Testis (tissue), 3 donors: ENCODE measurements around the gene ANKS4B. TPM values are rescaled to one million over a fixed set of nuclear protein-coding genes. Genes with fewer than 3 reads are reported as not detected.
"Not testable (repeated sequence)": the region's sequence is repeated elsewhere in the genome, so short reads cannot be mapped to it uniquely, and the experiment has no call there.

Experiments
- DNase-seq: peaks from one replicate; pipeline ENCODE4 v3.0.0-alpha.2; 2019
- H3K27ac ChIP-seq, 2 donors: fragments of 200-600 bp; sonication (generic); one replicate each; pipeline ENCODE4 v1.5.1; 2019
- H3K27me3 ChIP-seq: fragments of 200-600 bp; sonication (generic); one replicate; pipeline ENCODE4 v1.5.1; 2019
- H3K36me3 ChIP-seq: fragments of 200-600 bp; sonication (generic); one replicate; pipeline ENCODE4 v1.5.1; 2017; ENCODE audit warnings: low read depth; ENCODE audit errors: missing control alignments
- H3K4me1 ChIP-seq: fragments of 200-600 bp; sonication (generic); one replicate; pipeline ENCODE4 v1.5.1; 2019
- H3K4me3 ChIP-seq, 2 donors: fragments of 200-600 bp; sonication (generic); one replicate each; pipeline ENCODE4 v1.5.1; 2017 to 2019
- H3K9me3 ChIP-seq: fragments of 200-600 bp; sonication (generic); one replicate; pipeline ENCODE4 v1.5.1; 2017
- CTCF ChIP-seq, 3 experiments: fragments of 450-650 bp in 2 of 3; fragments of 200-600 bp in 1 of 3; sonication (generic) in 1 of 3; IDR thresholded peaks; one replicate each; pipeline ENCODE4 v1.5.1; 2016 to 2019; ENCODE audit warnings: antibody characterized with exemption in 3 of 3, mild to moderate bottlenecking in 2 of 3, moderate library complexity in 1 of 3
- POLR2A ChIP-seq: fragments of 450-650 bp; IDR thresholded peaks from one replicate; pipeline ENCODE4 v1.6.1; 2017; ENCODE audit warnings: antibody characterized with exemption, mild to moderate bottlenecking, moderate library complexity
- WGBS, 2 donors: methylation state at CpG; one replicate each; pipeline ENCODE4 v1.1.5; 2018; 5-methylcytosine and 5-hydroxymethylcytosine counted together
- intact Hi-C: fragments of 100-400 bp; cut with DNase I; formaldehyde crosslinking; loops from one replicate; pipeline ENCODE4 v1.15.1; 2023; ENCODE audit warnings: low total_unique reads
- polyA plus RNA-seq: library from polyadenylated mRNA; stranded (reverse); fragments of 350-450 nt; fragmentation: Illumina TruSeq; extraction: RNeasy Lipid Tissue Mini Kit (QIAGEN cat#74804); gene quantifications from one replicate; pipeline ENCODE4 v1.2.3, GENCODE V29; 2014; ENCODE audit warnings: low read depth, low replicate concordance; ENCODE audit not compliant: insufficient read depth
- total RNA-seq, 2 donors: library from RNA; depleted of rRNA; stranded (reverse); fragments of >200 nt; gene quantifications; one replicate each; pipeline ENCODE4 v1.2.3, GENCODE V29; 2016

ANKS4B gene
- total and polyA plus RNA-seq, 3 donors from 2014 or later = 0.12 to 0.40 (median 0.24) TPM

- no peak overlapping the region for H3K4me3 ChIP-seq
- WGBS, 2 donors = 38 to 46% methylated on average over 6 of the region's 6 CpGs
- no peaks in the 10 kb centered on the region for H3K36me3 ChIP-seq
- TF ChIP-seq POLR2A (no peak), CTCF (IDR thresholded peaks at IDR 0.05) (no peak)
- H3K27me3 ChIP-seq = no peaks in the 10 kb centered on the region
- no peaks in the 10 kb centered on the region for H3K4me1 ChIP-seq
- DNase-seq = no peak
- no peak overlapping the region for H3K27ac ChIP-seq
- intact Hi-C loops = no loop called here
- H3K9me3 ChIP-seq = no peaks in the 10 kb centered on the region
Observed at GRCh38 chr16:21194771-21195301, 38.7 kb upstream of the ANKS4B start.

GRCh38 chr16:21195330-21195729, 38.2 kb upstream of the ANKS4B start:
- H3K9me3 ChIP-seq, H3K4me3 ChIP-seq, H3K4me1 ChIP-seq, H3K36me3 ChIP-seq, H3K27me3 ChIP-seq, DNase-seq, H3K27ac ChIP-seq, intact Hi-C loops: not testable (repeated sequence)
- 71 to 75% methylated on average over 8 of the region's 8 CpGs for WGBS, 2 donors

GRCh38 chr16:21197112-21197511, 36.4 kb upstream of the ANKS4B start:
- WGBS, 2 donors = 82 to 92% methylated on average over 1 of the region's 1 CpG
- H3K9me3 ChIP-seq = no peaks in the 10 kb centered on the region
- no peaks in the 10 kb centered on the region for H3K36me3 ChIP-seq
- no peak for TF ChIP-seq CTCF (IDR thresholded peaks at IDR 0.05)
- no peak for TF ChIP-seq POLR2A
- no peak overlapping the region for H3K27ac ChIP-seq
- intact Hi-C loops = no loop called here
- H3K27me3 ChIP-seq = no peaks in the 10 kb centered on the region
- no peak overlapping the region for H3K4me3 ChIP-seq
- DNase-seq = no peak
- H3K4me1 ChIP-seq = no peaks in the 10 kb centered on the region

DNA sequence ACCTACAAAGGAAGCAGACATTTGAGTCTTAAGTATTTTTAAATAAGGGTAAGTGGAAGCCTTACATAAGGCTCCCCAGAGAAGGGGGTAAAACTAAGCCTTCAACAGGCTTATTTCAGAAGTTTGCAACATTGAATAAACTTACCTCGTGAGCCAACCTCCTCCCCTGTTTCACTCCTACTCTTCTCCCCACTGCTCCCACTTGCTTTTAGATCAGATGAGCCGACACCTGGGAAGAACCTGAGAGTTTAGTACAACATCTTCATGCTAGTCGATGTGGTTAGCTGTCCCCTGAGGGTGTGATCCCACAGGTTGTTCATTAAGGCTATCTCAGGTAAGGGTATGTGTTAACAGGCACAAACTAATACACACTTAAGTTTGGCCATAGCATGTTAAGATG, 35.9 kb upstream of the ANKS4B start:
- WGBS, 2 donors = 60 to 70% methylated on average over 3 of the region's 3 CpGs
- Histone ChIP-seq H3K36me3 (no peaks in the 10 kb centered on the region), H3K9me3 (no peaks in the 10 kb centered on the region), H3K4me3 (no peak overlapping the region), H3K27ac (no peak overlapping the region), H3K27me3 (no peaks in the 10 kb centered on the region), H3K4me1 (no peaks in the 10 kb centered on the region)
- no peak for DNase-seq
- intact Hi-C loops = no loop called here
- no peak for TF ChIP-seq POLR2A
- TF ChIP-seq CTCF (IDR thresholded peaks at IDR 0.05) = no peak

GRCh38 chr16:21199607-21200218, 33.8 kb upstream of the ANKS4B start:
- TF ChIP-seq POLR2A = no peak
- WGBS, 2 donors = 77 to 84% methylated on average over 5 of the region's 5 CpGs

More at GRCh38 chr16:21199607-21200218, 33.8 kb upstream of the ANKS4B start:
- H3K4me1 ChIP-seq = no peaks in the 10 kb centered on the region
- no peak for DNase-seq
- H3K27me3 ChIP-seq = no peaks in the 10 kb centered on the region
- intact Hi-C loops = no loop called here
- no peak overlapping the region for H3K4me3 ChIP-seq
- no peak overlapping the region for H3K27ac ChIP-seq
- H3K9me3 ChIP-seq = no peaks in the 10 kb centered on the region
- no peaks in the 10 kb centered on the region for H3K36me3 ChIP-seq
